ENCODE results near the gene SMIM23. TPM values are rescaled to one million over a fixed set of nuclear protein-coding genes. Genes with fewer than 3 reads are reported as not detected.

SMIM23 gene
- total and polyA plus RNA-seq, 2 of the 13 experiments (the other 11 are each of a cell fraction or from before 2014, with no cell fraction given), result not detected

GRCh38 chr5:171794470-171794960 lies 8.9 kb downstream of the SMIM23 start:
- Histone ChIP-seq H3K4me1 (ENCODE audit: insufficient read depth, low read length) (no peaks in the 10 kb centered on the region), H3K9me3 (ENCODE audit: low read length) (no peaks in the 10 kb centered on the region), H3K27me3 (ENCODE audit: control insufficient read depth in 1 of 2, insufficient read depth in 2 of 2, low read length in 2 of 2) (no peaks in the 10 kb centered on the region), H3K9ac (ENCODE audit: insufficient read depth, low read depth, low read length) (no peak overlapping the region), H2AFZ (ENCODE audit: low read length) (no peak overlapping the region), H4K20me1 (ENCODE audit: insufficient read depth, low read length) (no peaks in the 10 kb centered on the region), H3K27ac (ENCODE audit: extremely low read length, insufficient read depth, low read length) (no peak overlapping the region), H3K79me2 (ENCODE audit: insufficient read depth, low read length) (no peaks in the 10 kb centered on the region), H3K4me3 (replicated peaks in 1 of 3; ENCODE audit: insufficient read depth in 1 of 3, low read depth in 2 of 3, low read length in 3 of 3) (no peak overlapping the region), H3K36me3 (replicated peaks in 1 of 2; ENCODE audit: control insufficient read depth in 1 of 2, insufficient read depth in 2 of 2, low read length in 2 of 2) (no peaks in the 10 kb centered on the region), H3K4me2 (ENCODE audit: low read depth, low read length) (no peak overlapping the region)
- in situ Hi-C loops (cut with HindIII; ENCODE audit: extremely low pct_ligation_motif_present, low pct_unique_long_range_greater_than_20kb), result no loop called here
- intact Hi-C loops (cut with micrococcal nuclease; ENCODE audit: unreplicated experiment), result no loop called here
- no peak for FAIRE-seq
- CTCF ChIA-PET (ENCODE audit: low intra/inter-chr PET ratio, low total read pairs), result no interaction called here
- BruUV-seq (replicated peaks), result no TSS peak
- 21% methylated on average over 2 of the region's 2 CpGs for WGBS (ENCODE audit: low lambda C conversion rate)
- DNase-seq (ENCODE audit: low spot score), result no peak
- POLR2A ChIA-PET, result no interaction called here
- no peak for ATAC-seq
- TF ChIP-seq YY1 (IDR thresholded peaks at IDR 0.05; ENCODE audit: insufficient read depth, insufficient replicate concordance, low read depth, low read length) (no peak), SMAD3 (CRISPR knock-in tag; IDR thresholded peaks at IDR 0.05) (no peak), ZNF605 (CRISPR knock-in tag; IDR thresholded peaks at IDR 0.05) (no peak), FOXP4 (CRISPR knock-in tag; IDR thresholded peaks at IDR 0.05) (no peak), HNF1A (IDR thresholded peaks at IDR 0.05; ENCODE audit: low read depth) (no peak), HNF1A (CRISPR knock-in tag; IDR thresholded peaks at IDR 0.05; ENCODE audit: borderline replicate concordance) (no peak), ZNF580 (CRISPR knock-in tag; IDR thresholded peaks at IDR 0.05; ENCODE audit: borderline replicate concordance, low read depth) (no peak), NRL (CRISPR knock-in tag; IDR thresholded peaks at IDR 0.05; ENCODE audit: borderline replicate concordance) (no peak), DBP (CRISPR knock-in tag; IDR thresholded peaks at IDR 0.05; ENCODE audit: not compliant biosample characterization) (no peak), ZNF503 (CRISPR knock-in tag; IDR thresholded peaks at IDR 0.05) (no peak), ELF1 (CRISPR knock-in tag; IDR thresholded peaks at IDR 0.05) (no peak)
